ENCODE measurements around the gene PRKCQ. TPM values are rescaled to one million over a fixed set of nuclear protein-coding genes. Genes with fewer than 3 reads are reported as not detected.
"Not testable (repeated sequence)": the region's sequence is repeated elsewhere in the genome, so short reads cannot be mapped to it uniquely, and the experiment has no call there.

Gene PRKCQ
- polyA plus RNA-seq, 3 donors = 13.8 to 16.8 (median 14.4) TPM

DNA sequence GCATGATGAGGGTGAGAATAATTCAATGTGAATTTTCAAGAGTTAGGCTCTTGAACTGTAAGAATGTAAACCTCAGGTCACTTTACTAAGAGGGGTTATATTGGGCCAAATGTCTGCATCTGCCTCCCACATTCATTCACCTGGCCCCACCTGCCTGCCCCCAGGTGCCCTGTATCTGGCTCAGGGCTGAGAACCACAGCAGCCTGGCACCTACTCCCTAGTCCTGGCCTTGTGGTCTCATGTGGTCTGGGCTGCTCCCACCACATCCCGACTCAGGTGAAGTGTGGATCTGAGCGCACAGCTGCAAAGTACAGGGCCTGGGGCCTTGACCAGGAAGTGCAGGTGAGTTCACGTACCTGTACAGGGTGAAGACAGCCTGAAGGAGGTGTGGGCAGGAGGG, 195.2 kb downstream of the PRKCQ start:
- no peak for DNase-seq (ENCODE audit: extremely low read depth in 1 of 11, low read depth in 9 of 11, low spot score in 4 of 11)

DNA sequence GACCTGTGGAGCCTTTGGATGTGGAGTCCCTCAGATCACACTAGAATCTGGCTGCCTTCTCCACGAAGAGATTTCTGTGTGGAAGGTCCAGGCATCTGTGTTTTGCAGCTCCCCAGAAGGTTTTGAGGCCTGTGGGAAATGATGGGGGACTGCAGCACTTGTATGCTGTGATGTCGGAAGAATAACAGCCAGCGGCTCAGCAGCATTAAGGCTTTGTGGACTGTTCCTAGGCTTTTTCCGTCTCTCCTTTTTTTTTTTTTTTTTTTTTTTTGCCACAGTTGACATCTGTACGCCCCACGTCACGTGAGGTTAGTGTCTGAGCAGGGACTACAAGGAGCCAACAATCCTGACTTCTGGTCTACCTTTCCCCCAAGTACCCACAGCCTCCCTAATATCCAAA, 196.0 kb downstream of the PRKCQ start:
- DNase-seq (ENCODE audit: extremely low read depth in 1 of 11, low read depth in 9 of 11, low spot score in 4 of 11) = no peak

DNA sequence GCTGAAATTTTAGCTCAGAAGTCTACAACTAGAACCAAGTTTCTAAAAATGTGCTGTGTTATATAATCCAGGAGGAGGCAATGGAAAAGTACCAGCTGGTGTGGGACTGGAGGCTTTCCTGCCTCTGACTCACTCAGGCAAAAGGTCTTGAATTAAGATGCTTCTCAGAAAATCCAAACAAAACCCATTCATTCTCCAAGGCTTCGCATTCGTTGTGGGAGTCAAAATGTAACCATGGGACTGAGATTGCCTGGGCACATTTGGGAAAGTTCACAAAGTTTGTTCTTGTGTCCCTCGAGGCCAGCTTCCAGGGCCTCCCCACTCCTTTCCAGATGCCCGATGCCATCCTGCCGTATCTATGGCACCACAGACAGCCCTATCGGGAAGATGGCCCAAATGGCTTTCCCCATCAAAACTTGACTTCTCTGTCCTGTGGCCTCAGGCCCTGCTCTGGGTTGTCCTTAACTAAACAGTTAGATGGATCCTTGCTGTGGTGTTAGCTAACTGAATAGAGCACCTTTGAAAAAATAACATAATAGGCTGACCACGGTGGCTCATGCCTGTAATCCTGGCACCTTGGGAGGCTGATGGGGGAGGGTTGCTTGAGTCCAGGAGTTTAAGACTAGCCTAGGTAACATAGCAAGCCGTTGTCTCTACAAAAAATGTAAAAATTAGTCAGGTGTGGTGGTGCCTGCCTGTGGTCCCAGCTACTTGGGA, 196.8 kb downstream of the PRKCQ start:
- no peak for DNase-seq (ENCODE audit: extremely low read depth in 1 of 11, low read depth in 9 of 11, low spot score in 4 of 11)

DNA sequence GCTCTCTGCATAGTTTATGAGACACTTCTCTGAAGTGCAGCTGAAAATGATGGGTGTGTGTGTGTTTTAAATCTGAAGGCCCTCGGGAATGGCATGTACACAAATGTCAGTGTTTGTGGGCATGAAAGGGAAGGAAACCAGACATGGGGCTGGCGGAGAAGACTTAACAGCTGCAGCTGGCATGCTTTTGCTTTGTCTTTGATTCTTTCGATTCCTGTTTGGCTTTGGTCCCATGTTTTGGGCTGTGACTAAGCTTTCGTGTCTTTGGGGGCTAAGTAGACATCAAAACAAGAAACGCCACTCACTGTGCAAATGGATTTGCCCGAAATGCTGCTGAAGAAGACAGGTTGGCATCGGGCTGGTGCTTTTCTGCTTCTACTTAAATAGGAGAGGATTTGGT, 198.0 kb downstream of the PRKCQ start:
- DNase-seq (ENCODE audit: extremely low read depth in 1 of 11, low read depth in 9 of 11, low spot score in 4 of 11) = no peak

DNA sequence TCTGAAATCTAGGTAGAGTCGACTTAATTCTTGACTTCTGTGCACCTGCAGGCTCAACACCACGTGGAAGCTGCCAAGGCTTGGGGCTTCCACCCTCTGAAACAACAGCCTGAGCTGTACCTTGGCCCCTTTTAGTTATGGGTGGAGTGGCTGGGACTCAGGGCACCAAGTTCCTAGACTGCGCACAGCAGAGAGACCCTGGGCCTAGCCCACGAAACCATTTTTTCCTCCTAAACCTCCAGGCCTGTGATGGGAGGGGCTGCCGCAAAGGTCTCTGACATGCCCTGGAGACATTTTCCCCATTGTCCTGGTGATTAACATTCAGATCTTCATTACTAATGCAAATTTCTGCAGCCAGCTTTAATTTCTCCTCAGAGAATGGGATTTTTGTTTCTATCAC, 199.6 kb downstream of the PRKCQ start:
- DNase-seq (ENCODE audit: extremely low read depth in 1 of 11, low read depth in 9 of 11, low spot score in 4 of 11) = not testable (repeated sequence)

DNA sequence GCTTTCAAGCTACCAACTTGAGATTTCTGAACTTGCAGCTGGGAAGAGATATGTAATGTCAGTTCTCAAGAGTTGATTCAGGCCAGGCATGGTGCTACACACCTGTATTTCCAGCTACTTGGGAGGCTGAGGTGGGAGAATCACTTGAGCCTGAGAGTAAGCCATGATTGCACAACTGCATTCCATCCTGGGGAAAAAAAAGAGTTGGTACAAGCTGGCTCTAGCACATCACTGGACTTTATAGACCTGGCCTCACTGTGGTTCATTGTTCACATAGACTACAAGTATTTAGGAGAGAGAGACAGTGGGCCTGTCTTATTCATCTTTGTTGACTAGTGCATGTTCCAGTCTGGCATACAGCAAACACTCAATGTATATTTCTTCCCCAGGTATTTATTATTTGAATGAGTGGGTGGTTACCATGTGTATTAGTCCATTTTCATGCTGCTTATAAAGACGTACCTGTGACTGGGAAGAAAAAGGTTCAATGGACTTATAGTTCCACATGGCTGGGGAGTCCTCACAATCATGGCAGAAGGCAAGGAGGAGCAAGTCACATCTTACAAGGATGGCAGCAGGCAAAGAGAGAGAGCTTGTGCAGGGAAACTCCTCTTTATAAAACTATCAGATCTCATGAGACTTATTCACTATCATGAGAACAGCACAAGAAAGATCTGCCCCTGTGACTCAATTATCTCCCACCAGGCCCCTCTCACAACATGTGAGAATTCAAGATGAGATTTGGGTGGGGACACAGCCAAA, 200.9 kb downstream of the PRKCQ start:
- no peak for DNase-seq (ENCODE audit: extremely low read depth in 1 of 11, low read depth in 9 of 11, low spot score in 4 of 11)

All from renal cortex interstitium (tissue), 11 donors.